ENCODE results near the gene CRYBB1. TPM values are rescaled to one million over a fixed set of nuclear protein-coding genes. Genes with fewer than 3 reads are reported as not detected.

The CRYBB1 gene
- total RNA-seq, 2 donors from 2014 or later: not detected

- no peaks in the 10 kb centered on the region for H3K36me3 Mint-ChIP-seq
- DNase-seq (ENCODE audit: low spot score) (no peak), ATAC-seq (no peak)
- H3K27ac Mint-ChIP-seq: peak overlapping the region in 1 of 2 donors; percentile 27
- H3K4me3 Mint-ChIP-seq: no peak overlapping the region
- H3K27me3 Mint-ChIP-seq: no peaks in the 10 kb centered on the region
- no peaks in the 10 kb centered on the region for H3K9me3 Mint-ChIP-seq
- H3K4me1 Mint-ChIP-seq (ENCODE audit: low read depth in 2 of 2): peaks cover 34 to 41% of the 10 kb centered on the region in 2 donors
These were observed 9.7 kb downstream of the CRYBB1 start for GRCh38 chr22:26608129-26608528.

- DNase-seq (ENCODE audit: low spot score) (no peak), ATAC-seq (no peak)
- Mint-ChIP-seq H3K36me3 (no peaks in the 10 kb centered on the region), H3K4me1 (ENCODE audit: low read depth in 2 of 2) (peaks cover 27 to 39% of the 10 kb centered on the region in 2 donors), H3K27me3 (no peaks in the 10 kb centered on the region), H3K27ac (no peak overlapping the region), H3K9me3 (no peaks in the 10 kb centered on the region), H3K4me3 (no peak overlapping the region)
These were observed 11.2 kb downstream of the CRYBB1 start for GRCh38 chr22:26606611-26607010.

DNA sequence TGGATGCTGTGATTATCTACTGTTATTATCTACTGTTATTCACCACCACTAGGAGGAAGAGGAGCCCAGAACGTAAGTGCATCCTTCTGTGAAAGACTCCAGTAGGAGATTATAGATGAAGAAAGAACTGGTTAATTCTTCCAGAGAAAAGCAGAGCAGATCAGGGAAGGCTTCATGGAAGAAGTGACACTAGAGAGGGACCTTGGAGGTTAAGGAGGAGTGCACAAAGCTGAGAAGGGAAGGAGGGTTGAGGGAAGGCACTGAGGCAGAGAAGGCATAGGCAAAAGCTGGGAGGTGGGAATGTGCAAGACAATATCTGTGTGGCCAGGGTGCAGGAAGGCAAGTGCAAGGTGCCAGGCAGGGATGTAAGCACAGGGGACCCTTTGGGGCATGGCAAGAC is 13.5 kb downstream of the CRYBB1 start:
- peak overlapping the region in 1 of 2 donors; percentile 68 for H3K27ac Mint-ChIP-seq
- no peak overlapping the region for H3K4me3 Mint-ChIP-seq
- no peaks in the 10 kb centered on the region for H3K36me3 Mint-ChIP-seq
- H3K27me3 Mint-ChIP-seq: no peaks in the 10 kb centered on the region
- H3K4me1 Mint-ChIP-seq (ENCODE audit: low read depth in 2 of 2): peaks cover 21 to 24% of the 10 kb centered on the region in 2 donors
- ATAC-seq (no peak), DNase-seq (ENCODE audit: low spot score) (no peak)
- H3K9me3 Mint-ChIP-seq: no peaks in the 10 kb centered on the region

GRCh38 chr22:26602127-26602526 is 15.7 kb downstream of the CRYBB1 start:
- Mint-ChIP-seq H3K4me3 (no peak overlapping the region), H3K27me3 (no peaks in the 10 kb centered on the region), H3K27ac (no peak overlapping the region), H3K4me1 (ENCODE audit: low read depth in 2 of 2) (peaks cover 26 to 29% of the 10 kb centered on the region in 2 donors), H3K36me3 (no peaks in the 10 kb centered on the region), H3K9me3 (no peaks in the 10 kb centered on the region)
- no peak for ATAC-seq
- no peak for DNase-seq (ENCODE audit: low spot score)

DNA sequence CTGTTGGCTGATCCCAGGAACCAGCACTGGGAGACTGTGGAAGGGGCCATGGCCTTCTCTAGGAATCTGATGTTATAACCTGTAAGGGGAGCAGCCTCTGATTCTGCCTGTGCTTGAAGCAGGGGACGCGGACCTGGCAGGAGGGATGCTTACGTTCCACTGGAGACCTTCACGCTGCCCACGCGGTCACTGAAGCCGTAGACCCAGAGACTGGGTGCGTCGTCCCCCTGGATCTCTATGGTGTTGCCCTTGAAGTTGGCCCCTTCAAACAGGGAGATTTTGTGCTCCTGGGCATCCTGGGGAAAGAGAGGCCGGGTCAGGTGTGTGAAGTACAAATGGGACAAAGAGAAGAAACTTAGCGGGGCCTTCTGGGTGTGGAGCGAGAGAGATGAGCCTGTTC is 16.1 kb downstream of the CRYBB1 start:
- no peak for ATAC-seq
- H3K36me3 Mint-ChIP-seq: no peaks in the 10 kb centered on the region
- no peaks in the 10 kb centered on the region for H3K27me3 Mint-ChIP-seq
- H3K27ac Mint-ChIP-seq: no peak overlapping the region
- DNase-seq (ENCODE audit: low spot score): no peak
- no peak overlapping the region for H3K4me3 Mint-ChIP-seq
- H3K9me3 Mint-ChIP-seq: no peaks in the 10 kb centered on the region
- H3K4me1 Mint-ChIP-seq (ENCODE audit: low read depth in 2 of 2): peaks cover 30 to 33% of the 10 kb centered on the region in 2 donors

- Mint-ChIP-seq H3K27ac (no peak overlapping the region), H3K4me1 (ENCODE audit: low read depth in 2 of 2) (peaks cover 36% of the 10 kb centered on the region in 2 donors), H3K27me3 (no peaks in the 10 kb centered on the region), H3K9me3 (no peaks in the 10 kb centered on the region), H3K36me3 (no peaks in the 10 kb centered on the region), H3K4me3 (no peak overlapping the region)
- no peak for ATAC-seq
- no peak for DNase-seq (ENCODE audit: low spot score)
These were observed 18.3 kb downstream of the CRYBB1 start for GRCh38 chr22:26599505-26599904.

GRCh38 chr22:26597480-26597879 is 20.3 kb downstream of the CRYBB1 start:
- H3K27ac Mint-ChIP-seq: peak overlapping the region; percentile 47 to 62
- no peaks in the 10 kb centered on the region for H3K27me3 Mint-ChIP-seq
- no peak for DNase-seq (ENCODE audit: low spot score)

DNA sequence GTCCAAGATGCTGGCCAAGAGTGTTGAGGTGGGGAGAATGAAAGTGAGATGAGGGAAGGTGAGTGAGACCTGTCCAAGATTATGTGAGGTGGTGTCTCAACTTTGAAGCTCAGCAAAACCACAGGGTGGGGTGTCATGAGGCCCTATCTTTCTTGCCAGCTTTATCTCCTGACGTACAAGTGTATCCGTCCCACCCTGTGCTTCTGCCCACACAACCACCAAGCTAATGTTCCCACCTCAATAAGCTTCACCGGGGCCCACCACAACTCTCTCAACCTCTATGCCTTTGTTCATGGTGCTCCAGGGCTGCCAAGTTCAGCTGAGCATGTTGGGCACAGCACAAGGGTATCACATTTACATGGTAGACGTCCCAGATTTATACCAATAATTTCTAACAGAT is 20.8 kb downstream of the CRYBB1 start:
- ATAC-seq: no peak
- no peak for DNase-seq (ENCODE audit: low spot score)
- Mint-ChIP-seq H3K4me1 (ENCODE audit: low read depth in 2 of 2) (peaks cover 50 to 52% of the 10 kb centered on the region in 2 donors), H3K36me3 (no peaks in the 10 kb centered on the region), H3K27ac (peak overlapping the region; percentile 47 to 62), H3K27me3 (no peaks in the 10 kb centered on the region), H3K9me3 (no peaks in the 10 kb centered on the region), H3K4me3 (no peak overlapping the region)

More at GRCh38 chr22:26597480-26597879, 20.3 kb downstream of the CRYBB1 start:
- Mint-ChIP-seq H3K9me3 (no peaks in the 10 kb centered on the region), H3K4me1 (ENCODE audit: low read depth in 2 of 2) (peaks cover 46 to 48% of the 10 kb centered on the region in 2 donors), H3K36me3 (no peaks in the 10 kb centered on the region), H3K4me3 (no peak overlapping the region)
- no peak for ATAC-seq

GRCh38 chr22:26593763-26594162 is 24.1 kb downstream of the CRYBB1 start:
- H3K27ac Mint-ChIP-seq: peak overlapping the region; percentile 65 to 79
- H3K4me3 Mint-ChIP-seq: peak overlapping the region; percentile 51
- peaks cover 56 to 63% of the 10 kb centered on the region in 2 donors for H3K4me1 Mint-ChIP-seq (ENCODE audit: low read depth in 2 of 2)
- no peaks in the 10 kb centered on the region for H3K9me3 Mint-ChIP-seq
- ATAC-seq (no peak), DNase-seq (ENCODE audit: low spot score) (peak; percentile 26)
- H3K36me3 Mint-ChIP-seq: no peaks in the 10 kb centered on the region
- no peaks in the 10 kb centered on the region for H3K27me3 Mint-ChIP-seq

GRCh38 chr22:26592421-26592891 is 25.4 kb downstream of the CRYBB1 start:
- H3K4me3 Mint-ChIP-seq: peak overlapping the region; percentile 88
- H3K9me3 Mint-ChIP-seq: no peaks in the 10 kb centered on the region
- ATAC-seq: peak; percentile 83
- peak; percentile 87 for DNase-seq (ENCODE audit: low spot score)
- peak overlapping the region; percentile 79 to 83 for H3K27ac Mint-ChIP-seq
- H3K36me3 Mint-ChIP-seq: no peaks in the 10 kb centered on the region
- H3K4me1 Mint-ChIP-seq (ENCODE audit: low read depth in 2 of 2): peaks cover 58 to 66% of the 10 kb centered on the region in 2 donors
- no peaks in the 10 kb centered on the region for H3K27me3 Mint-ChIP-seq

DNA sequence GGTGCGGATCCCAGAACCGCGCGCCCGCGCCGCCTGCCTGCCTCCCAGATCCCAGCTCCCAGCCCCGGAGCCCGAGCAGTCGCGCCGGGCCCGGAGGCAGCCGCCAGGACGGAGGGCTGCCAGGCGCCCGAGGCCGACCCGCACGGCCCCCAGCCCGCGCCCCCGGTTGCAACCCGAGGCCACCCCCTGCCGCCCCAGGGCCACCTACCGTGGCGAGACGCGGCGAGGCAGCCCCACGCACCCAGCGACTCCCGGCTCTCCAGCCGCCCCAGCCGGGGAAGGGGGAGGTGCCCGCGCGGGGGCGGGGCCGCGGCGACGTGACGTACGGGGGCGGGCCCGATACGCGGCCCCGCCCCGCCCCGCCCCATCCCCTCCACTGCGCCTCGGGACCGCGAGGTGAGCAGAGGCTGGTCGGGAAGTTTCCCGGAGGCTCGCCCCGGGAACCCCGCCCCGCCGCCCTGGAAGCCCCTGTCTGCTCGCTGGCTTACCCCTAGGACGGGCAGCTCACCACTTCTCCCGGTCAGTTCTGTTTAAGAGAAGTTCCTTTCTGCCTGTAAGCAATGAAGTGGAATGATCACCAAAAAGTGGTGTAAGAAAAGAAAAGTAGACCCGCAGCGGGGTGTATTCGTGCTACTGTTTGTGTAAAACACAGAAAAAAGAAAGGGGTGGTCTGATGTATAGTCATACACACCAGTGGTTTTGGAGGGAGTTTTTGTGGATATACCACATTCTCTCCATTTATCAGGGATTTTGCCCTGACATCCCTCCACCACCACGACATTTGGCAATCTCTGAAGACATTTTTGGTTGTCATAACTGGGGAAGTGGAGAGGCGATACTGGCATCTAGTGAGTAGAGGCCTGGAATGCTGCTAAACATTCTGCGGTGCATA is 27.7 kb downstream of the CRYBB1 start, which contains the start of gene TPST2:
Gene TPST2, minus strand, starts transcription at position 288 of the 892 bp plus-strand sequence. CDS start 48,502 bp downstream, outside the sequence.
- DNase-seq (ENCODE audit: low spot score): peak; percentile 88
- H3K27me3 Mint-ChIP-seq: no peaks in the 10 kb centered on the region
- peak within 1 kb of the TSS; percentile 88 to 94 for H3K27ac Mint-ChIP-seq
- ATAC-seq: peak; percentile 90 to 93
- H3K4me1 Mint-ChIP-seq (ENCODE audit: low read depth in 2 of 2): peaks cover 66 to 74% of the 10 kb centered on the region in 2 donors
- H3K9me3 Mint-ChIP-seq: no peaks in the 10 kb centered on the region
- H3K4me3 Mint-ChIP-seq: peak within 1 kb of the TSS; percentile 96
- no peaks in the 10 kb centered on the region for H3K36me3 Mint-ChIP-seq

DNA sequence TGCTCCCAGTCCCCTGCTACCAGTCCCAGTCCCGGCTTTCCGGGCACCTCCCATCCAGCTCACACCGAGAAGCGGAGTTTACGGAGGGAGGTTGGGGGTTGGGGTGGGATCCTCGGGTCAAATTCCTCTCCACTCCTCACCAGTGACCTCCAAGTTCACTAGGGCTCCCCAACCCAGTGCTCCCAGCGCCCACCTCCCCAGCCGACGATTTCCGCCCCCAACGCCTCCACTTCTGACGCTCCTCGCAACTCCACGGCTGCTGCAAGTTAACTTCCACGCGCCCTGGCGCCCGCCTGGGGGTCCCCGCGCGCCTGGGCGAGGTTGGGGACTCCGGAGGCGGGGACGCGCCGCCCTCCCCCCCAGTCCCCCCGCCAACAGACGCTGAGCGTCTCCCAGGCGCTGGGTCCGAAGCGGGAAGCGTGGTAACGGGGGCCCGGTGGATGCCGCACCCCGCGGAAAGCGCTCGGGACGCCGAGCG is 28.4 kb downstream of the CRYBB1 start:
- H3K36me3 Mint-ChIP-seq: no peaks in the 10 kb centered on the region
- H3K27ac Mint-ChIP-seq: peak overlapping the region; percentile 88 to 91
- DNase-seq (ENCODE audit: low spot score): no peak
- no peaks in the 10 kb centered on the region for H3K9me3 Mint-ChIP-seq
- peaks cover 69 to 77% of the 10 kb centered on the region in 2 donors for H3K4me1 Mint-ChIP-seq (ENCODE audit: low read depth in 2 of 2)
- H3K27me3 Mint-ChIP-seq: no peaks in the 10 kb centered on the region
- peak; percentile 2 to 47 for ATAC-seq
- H3K4me3 Mint-ChIP-seq: peak overlapping the region; percentile 92

DNA sequence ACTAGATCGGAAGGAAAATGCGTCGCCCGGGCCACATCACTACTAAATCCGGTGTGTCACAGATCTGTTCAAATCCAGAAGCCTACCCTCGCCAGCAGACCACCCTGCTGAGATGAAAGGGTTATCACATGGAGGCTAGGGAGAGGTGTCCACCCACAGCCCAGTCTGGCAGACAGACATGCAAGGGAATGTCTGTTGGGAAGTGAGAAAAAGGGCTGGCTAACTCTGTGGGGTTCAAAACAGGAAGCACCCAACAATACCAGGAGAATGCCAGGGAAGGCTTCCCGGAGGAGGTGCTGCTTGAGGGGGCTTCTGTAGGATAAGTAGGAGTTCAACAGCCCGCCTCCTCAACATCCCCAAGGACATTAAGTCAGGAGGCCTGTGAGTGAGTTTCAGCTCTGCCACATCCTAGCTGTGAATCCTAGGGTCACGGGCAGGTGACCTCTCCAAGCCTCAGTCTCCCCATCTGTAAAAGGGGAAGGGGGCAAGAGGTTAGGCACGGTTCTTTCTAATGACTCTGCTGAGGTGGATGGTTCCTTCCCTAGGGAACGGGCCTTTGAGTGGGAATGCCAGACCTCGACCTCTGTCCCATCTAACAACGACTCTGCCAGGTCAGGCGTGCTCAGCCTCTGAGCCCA is 29.0 kb downstream of the CRYBB1 start:
- H3K27ac Mint-ChIP-seq: peak overlapping the region; percentile 88 to 91
- H3K36me3 Mint-ChIP-seq: no peaks in the 10 kb centered on the region
- DNase-seq (ENCODE audit: low spot score) (no peak), ATAC-seq (no peak)
- H3K4me3 Mint-ChIP-seq: peak overlapping the region; percentile 92
- H3K4me1 Mint-ChIP-seq (ENCODE audit: low read depth in 2 of 2): peaks cover 69 to 77% of the 10 kb centered on the region in 2 donors
- no peaks in the 10 kb centered on the region for H3K9me3 Mint-ChIP-seq
- H3K27me3 Mint-ChIP-seq: no peaks in the 10 kb centered on the region
